GM15510 (cell line): ENCODE data around the gene SCN7A.

ENCODE experiments used
- POLR2A ChIP-seq: IDR thresholded peaks from 3 replicates; pipeline ENCODE4 v1.6.1; 2011; ENCODE audit warnings: borderline replicate concordance; ENCODE audit not compliant: insufficient read length; ENCODE audit errors: extremely low read depth

Gene SCN7A

DNA sequence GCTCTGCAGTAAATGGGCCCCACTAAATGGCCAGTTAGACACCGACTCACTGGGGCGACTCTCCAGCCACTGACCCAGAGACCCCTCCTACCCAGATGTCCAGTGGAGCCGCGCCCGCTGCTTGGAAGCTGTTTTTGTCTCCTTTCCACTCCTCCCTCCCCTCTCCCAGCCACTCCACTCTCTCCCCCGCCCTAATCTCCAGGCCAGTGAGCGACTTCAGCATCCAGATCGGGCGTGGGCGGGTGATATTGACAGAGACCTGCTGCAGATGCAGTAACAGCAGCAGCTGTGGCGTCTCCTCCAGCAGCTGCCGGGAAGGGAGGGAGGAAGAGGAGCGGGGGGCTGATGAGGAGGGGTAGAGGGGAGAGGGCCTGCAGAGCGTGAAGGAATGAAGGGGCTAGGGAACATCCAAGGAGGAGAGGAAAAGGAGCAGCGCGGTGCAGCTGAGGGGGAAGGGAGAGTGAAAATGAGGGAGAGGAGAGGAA, at the start of gene SCN7A:
Gene SCN7A, minus strand, starts transcription at position 110 of the 485 bp plus-strand sequence. CDS start 16,553 bp downstream, outside the sequence.
- TF ChIP-seq POLR2A: no peak

GRCh38 chr2:166539340-166540162, 45.5 kb upstream of the SCN7A start:
- TF ChIP-seq POLR2A: no peak

DNA sequence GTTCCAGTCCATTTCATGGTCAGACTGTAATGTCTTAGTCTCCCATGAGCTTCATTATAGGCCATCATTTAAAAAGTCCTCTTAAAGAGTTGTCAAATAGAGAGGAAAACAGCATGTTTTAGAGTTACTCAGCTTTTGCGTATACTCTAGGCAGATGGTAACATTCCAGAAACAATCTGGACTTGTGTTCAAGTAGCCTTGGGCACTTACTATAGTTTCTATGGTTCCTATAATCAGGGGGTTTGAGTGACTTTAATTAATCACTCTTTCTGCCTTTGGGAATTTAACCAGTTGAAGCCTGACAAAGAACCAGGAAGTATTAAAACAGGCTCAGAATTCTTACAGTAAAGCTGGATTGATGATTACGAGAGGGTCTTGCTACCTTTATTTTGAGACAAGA, 42.1 kb upstream of the SCN7A start:
- no peak for TF ChIP-seq POLR2A

- no peak for TF ChIP-seq POLR2A
These were observed 27.1 kb upstream of the SCN7A start for GRCh38 chr2:166521155-166521554.

GRCh38 chr2:166520604-166521003, 26.6 kb upstream of the SCN7A start:
- no peak for TF ChIP-seq POLR2A

DNA sequence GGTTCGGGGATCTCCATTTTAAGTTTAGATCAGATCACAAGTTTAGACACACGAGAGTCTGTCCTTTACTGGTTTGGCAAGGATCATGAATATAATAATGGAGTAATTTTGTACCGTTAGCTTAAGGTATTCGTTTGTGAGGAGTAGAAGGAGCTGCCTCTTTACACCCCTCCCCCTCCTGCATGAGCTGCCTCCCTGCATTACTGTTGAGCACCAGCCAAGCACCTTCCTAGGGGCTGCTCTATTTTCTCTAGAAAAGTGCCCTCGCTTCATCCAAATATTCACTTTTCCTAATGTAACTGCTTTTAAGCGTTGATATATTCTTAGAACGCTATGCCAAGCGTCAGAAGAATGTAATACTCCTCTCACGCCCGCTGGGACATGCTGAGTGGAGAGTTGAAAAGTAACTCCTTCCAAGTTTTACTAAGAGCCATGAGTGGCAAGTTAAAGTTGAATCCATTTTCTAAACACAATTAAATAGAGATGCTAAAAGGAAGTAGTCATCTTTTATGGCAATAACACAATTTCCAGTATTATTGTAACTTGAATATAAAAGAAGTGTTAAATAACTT, 25.4 kb upstream of the SCN7A start:
- no peak for TF ChIP-seq POLR2A

- no peak for TF ChIP-seq POLR2A
These were observed 24.8 kb upstream of the SCN7A start for GRCh38 chr2:166518634-166519390.

DNA sequence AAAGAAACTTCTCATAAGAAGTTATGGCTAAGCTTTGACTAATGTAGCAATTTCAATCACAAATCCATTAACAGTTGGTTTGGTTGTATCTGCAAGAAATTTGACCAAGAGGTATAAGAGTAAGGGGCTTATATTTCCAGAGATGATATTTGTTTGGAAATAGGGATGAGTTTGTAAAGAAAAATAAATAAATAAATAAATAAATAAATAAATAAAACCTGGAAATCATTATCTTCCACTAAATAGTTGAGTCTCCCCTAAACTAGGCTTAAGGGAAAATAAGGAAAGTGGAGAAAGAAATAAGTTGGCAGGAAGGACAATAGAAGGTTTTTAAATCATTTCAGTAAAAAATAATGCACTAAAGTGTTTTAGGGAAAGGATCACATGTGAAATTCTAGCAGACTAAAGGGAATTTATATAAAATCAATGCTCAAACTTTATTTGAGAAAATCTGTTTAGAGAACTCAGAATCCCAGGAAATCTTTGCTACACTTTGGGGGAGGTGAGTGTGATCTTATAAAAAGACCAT, 23.5 kb upstream of the SCN7A start:
- no peak for TF ChIP-seq POLR2A

DNA sequence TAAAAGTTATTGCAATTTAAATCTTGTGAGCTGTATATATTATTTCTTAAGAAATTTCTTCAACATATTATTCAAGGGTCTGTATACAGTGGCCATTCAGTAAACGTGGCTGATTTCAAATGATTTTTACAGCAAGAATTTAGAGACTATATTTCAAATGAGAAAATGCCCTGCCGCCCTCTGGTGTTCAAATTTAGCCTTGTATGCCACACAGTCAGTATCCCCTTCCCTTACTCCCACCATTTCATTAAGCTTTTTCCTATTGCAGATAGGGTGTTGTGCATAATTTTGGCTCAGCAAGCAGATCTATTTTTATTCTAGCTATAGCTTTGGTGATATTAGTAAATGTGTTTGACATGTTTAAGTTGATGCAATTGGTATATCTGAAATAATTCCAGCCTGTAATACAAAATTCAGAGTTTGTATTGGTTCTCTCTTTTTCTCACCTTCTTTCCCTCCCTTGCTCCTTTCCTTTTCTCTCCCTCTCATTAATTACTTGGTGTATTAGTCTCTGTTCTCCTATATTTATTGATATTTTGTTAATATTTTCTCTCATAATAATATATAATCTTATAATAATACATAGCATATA, 22.8 kb upstream of the SCN7A start:
- no peak for TF ChIP-seq POLR2A

DNA sequence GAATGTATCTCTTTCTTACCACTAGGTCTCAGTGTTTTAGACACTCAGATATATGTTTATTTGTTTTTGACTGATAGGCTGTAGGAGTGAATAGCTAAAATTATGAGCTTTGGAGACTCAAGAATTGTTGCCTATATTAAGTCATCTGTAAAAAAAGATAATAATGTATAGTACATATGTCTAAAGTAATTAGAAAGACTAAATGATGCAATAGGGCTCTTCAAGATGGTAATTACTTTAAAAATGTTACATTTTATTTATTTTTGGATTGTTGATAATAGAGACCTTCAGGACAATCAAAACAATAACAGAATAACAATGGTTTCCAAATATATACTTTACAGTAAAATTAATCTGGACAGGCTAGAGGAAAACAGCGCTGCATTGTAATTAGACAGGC, 19.9 kb upstream of the SCN7A start:
- no peak for TF ChIP-seq POLR2A

DNA sequence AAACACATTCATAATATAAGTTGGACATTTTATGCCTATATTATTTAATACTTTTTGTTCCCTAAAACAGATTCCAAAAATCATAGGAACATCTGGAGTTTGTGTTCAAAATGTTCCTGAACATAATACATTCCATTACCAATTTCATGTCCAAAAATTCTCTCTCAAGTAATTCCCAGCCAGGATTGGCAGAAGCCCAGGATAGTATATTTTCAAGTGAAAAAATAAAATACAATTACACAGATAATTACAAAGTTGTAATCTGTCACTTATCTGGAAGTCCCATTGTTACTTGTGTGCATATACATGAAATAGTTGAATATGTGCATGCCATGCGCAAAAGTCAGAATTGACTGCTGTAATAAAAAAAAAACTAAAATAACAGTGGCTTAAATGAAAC, 5.2 kb upstream of the SCN7A start:
- TF ChIP-seq POLR2A: no peak

DNA sequence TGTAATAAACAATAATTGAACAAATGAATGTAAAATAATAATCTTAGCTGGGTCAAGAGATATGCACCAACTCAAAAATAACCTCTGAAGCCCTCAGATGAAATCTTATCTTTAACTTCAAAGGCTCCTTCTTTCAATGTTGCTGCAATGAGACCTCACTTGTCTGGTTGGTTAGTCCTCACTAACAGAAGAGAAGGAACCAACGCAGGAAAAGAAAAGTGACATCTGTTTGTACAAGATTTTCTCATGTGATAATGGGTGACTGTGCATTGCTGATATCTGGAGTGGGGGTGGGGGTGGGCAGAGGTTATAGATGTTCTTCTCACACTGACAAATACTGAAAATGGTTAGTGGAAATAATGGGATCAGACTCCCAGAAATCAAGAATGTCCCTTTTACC, 2.6 kb downstream of the SCN7A start:
- no peak for TF ChIP-seq POLR2A

DNA sequence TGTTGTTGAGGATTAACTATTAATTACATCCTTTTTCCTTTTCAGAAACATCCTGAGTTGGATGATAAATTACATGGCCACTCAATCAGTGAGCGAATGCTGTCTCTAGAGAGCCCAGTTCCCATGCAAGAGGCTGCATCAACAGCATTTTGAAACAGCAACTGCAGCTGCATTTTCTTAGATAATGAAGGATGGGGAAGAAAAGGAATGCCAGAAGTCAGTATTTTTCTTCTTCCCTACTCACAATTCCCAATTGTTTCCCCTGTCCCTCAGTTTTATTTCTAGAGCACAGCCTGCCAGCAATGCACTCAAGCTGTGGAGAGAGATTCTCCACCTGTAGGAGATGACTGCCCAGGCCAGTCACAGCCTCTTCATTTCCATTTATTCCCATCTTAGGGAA, 6.9 kb downstream of the SCN7A start:
- TF ChIP-seq POLR2A: no peak

DNA sequence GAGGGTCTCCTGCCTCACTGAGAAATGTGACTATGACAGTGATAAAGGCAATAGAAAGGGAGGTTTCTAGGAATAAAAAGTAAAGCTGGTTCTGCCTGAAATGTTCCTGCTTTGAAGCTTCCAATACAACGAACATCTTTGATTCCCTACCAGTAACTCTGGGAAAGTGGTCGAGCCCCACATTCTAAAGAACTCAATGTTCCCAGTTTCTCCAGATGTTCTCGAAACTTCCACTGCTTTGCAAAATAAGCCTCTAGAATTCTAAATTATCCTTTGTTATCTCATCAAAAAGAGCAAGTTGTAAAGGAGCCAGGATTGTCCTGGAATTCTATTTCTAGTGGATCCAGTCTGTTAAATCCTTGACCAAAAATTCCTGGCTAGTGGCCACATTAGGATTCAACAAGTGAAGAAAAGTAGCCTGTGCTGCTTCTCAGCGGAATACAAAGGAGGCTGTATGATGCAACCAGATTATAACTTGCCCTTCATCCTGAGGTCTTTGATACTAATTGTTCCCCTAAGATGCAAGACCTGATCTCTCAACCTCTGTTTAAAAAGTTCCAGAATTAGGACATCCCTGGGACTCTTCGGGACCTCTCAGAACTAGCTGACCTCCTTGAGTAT, 8.4 kb downstream of the SCN7A start:
- no peak for TF ChIP-seq POLR2A

GRCh38 chr2:166472332-166472731, 21.7 kb downstream of the SCN7A start:
- no peak for TF ChIP-seq POLR2A
